ENCODE results near the gene TBC1D14.

TBC1D14 gene

GRCh38 chr4:7044137-7044930 is 134.7 kb downstream of the TBC1D14 start:
- no peak for DNase-seq (ENCODE audit: low spot score)

- no peak for DNase-seq (ENCODE audit: low spot score)
Measured at GRCh38 chr4:7045553-7045952, 135.9 kb downstream of the TBC1D14 start.

GRCh38 chr4:7045961-7046921 is 136.6 kb downstream of the TBC1D14 start:
- no peak for DNase-seq (ENCODE audit: low spot score)

GRCh38 chr4:7046971-7047370 is 137.3 kb downstream of the TBC1D14 start:
- no peak for DNase-seq (ENCODE audit: low spot score)

- DNase-seq (ENCODE audit: low spot score) = no peak
Measured at GRCh38 chr4:7048642-7049041, 139.0 kb downstream of the TBC1D14 start.

GRCh38 chr4:7049295-7049694 is 139.7 kb downstream of the TBC1D14 start:
- DNase-seq (ENCODE audit: low spot score) = no peak

- DNase-seq (ENCODE audit: low spot score) = no peak
Measured at GRCh38 chr4:7049739-7050138, 140.1 kb downstream of the TBC1D14 start.

GRCh38 chr4:7050481-7051143 is 141.0 kb downstream of the TBC1D14 start:
- DNase-seq (ENCODE audit: low spot score) = no peak

- no peak for DNase-seq (ENCODE audit: low spot score)
Measured at GRCh38 chr4:7051144-7051495, 141.5 kb downstream of the TBC1D14 start.

GRCh38 chr4:7051905-7052304 is 142.3 kb downstream of the TBC1D14 start:
- no peak for DNase-seq (ENCODE audit: low spot score)

GRCh38 chr4:7052313-7052712 is 142.7 kb downstream of the TBC1D14 start:
- DNase-seq (ENCODE audit: low spot score) = no peak

GRCh38 chr4:7052923-7053715 is 143.5 kb downstream of the TBC1D14 start:
- DNase-seq (ENCODE audit: low spot score) = no peak

- no peak for DNase-seq (ENCODE audit: low spot score)
Measured at GRCh38 chr4:7054106-7054880, 144.7 kb downstream of the TBC1D14 start.

- no peak for DNase-seq (ENCODE audit: low spot score)
Measured at GRCh38 chr4:7055111-7055989, 145.7 kb downstream of the TBC1D14 start.

- no peak for DNase-seq (ENCODE audit: low spot score)
Measured at GRCh38 chr4:7055990-7056325, 146.3 kb downstream of the TBC1D14 start.

GRCh38 chr4:7058792-7059191 is 149.2 kb downstream of the TBC1D14 start:
- DNase-seq (ENCODE audit: low spot score) = no peak

GRCh38 chr4:7059662-7060061 is 150.0 kb downstream of the TBC1D14 start:
- no peak for DNase-seq (ENCODE audit: low spot score)

- DNase-seq (ENCODE audit: low spot score) = no peak
Measured at GRCh38 chr4:7060346-7061150, 150.9 kb downstream of the TBC1D14 start.

- DNase-seq (ENCODE audit: low spot score) = no peak
Measured at GRCh38 chr4:7061815-7062214, 152.2 kb downstream of the TBC1D14 start.

Data from COLO829 (cell line).